Measurements from ENCODE around the gene SNRK. TPM values are rescaled to one million over a fixed set of nuclear protein-coding genes. Genes with fewer than 3 reads are reported as not detected.

Gene SNRK
- total RNA-seq, 1 experiment from 2014 or later = 12.7 TPM

GRCh38 chr3:43268636-43269035, 17.7 kb upstream of the SNRK start (continued):
- TF ChIP-seq ZBTB33 (IDR thresholded peaks at IDR 0.05; ENCODE audit: extremely low read depth, insufficient replicate concordance, low read length) (no peak), EZH2 (IDR thresholded peaks at IDR 0.05) (no peak), SIN3A (IDR thresholded peaks at IDR 0.05; ENCODE audit: low read depth) (no peak), RAD21 (IDR thresholded peaks at IDR 0.05; ENCODE audit: low read depth) (no peak)
- TF ChIP-seq, protein P1, sequence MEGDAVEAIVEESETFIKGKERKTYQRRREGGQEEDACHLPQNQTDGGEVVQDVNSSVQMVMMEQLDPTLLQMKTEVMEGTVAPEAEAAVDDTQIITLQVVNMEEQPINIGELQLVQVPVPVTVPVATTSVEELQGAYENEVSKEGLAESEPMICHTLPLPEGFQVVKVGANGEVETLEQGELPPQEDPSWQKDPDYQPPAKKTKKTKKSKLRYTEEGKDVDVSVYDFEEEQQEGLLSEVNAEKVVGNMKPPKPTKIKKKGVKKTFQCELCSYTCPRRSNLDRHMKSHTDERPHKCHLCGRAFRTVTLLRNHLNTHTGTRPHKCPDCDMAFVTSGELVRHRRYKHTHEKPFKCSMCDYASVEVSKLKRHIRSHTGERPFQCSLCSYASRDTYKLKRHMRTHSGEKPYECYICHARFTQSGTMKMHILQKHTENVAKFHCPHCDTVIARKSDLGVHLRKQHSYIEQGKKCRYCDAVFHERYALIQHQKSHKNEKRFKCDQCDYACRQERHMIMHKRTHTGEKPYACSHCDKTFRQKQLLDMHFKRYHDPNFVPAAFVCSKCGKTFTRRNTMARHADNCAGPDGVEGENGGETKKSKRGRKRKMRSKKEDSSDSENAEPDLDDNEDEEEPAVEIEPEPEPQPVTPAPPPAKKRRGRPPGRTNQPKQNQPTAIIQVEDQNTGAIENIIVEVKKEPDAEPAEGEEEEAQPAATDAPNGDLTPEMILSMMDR (IDR thresholded peaks at IDR 0.05 in 2 of 3, conservative IDR thresholded peaks at IDR 0.05 in 1 of 3; ENCODE audit: borderline replicate concordance in 1 of 3, insufficient read depth in 1 of 3, low read depth in 2 of 3, low read length in 2 of 3) = no peak

- intact Hi-C loops (cut with micrococcal nuclease) = no loop called here
- no peaks in the 10 kb centered on the region for H3K4me1 ChIP-seq (ENCODE audit: control insufficient read depth in 1 of 2, insufficient read depth in 2 of 2, low read length in 2 of 2)
- no peaks in the 10 kb centered on the region for H3K27me3 ChIP-seq (ENCODE audit: insufficient read depth, low read length)
- no peak overlapping the region for H3K4me3 ChIP-seq (replicated peaks in 1 of 2; ENCODE audit: low read depth in 1 of 2, low read length in 2 of 2)
- no peak overlapping the region for H2AFZ ChIP-seq (ENCODE audit: low read depth, low read length, poor library complexity, severe bottlenecking)
- ChIA-PET POLR2A (no interaction called here), RAD21 (ENCODE audit: low non-redundant PET in 1 of 2, low total read pairs in 2 of 2, uncharacterized antibody in 2 of 2, unreplicated experiment in 2 of 2) (no interaction called here), CTCF (no interaction called here)
- DNase-seq (ENCODE audit: low read depth, low spot score) (no peak), ATAC-seq (no peak)
- no peak for TF ChIP-seq SP1 (IDR thresholded peaks at IDR 0.05; ENCODE audit: low read depth)
- H3K4me2 ChIP-seq (ENCODE audit: low read length) = no peak overlapping the region
- no peaks in the 10 kb centered on the region for H3K9me3 ChIP-seq (ENCODE audit: control insufficient read depth in 1 of 2, insufficient read depth in 1 of 2, low read depth in 1 of 2, low read length in 2 of 2)
- no TSS peak for BruUV-seq (replicated peaks)
- H3K36me3 ChIP-seq (ENCODE audit: control insufficient read depth in 1 of 2, insufficient read depth in 2 of 2, low read length in 2 of 2) = no peaks in the 10 kb centered on the region
- no peak overlapping the region for H3K9ac ChIP-seq (ENCODE audit: low read length)
- no peaks in the 10 kb centered on the region for H3K79me2 ChIP-seq (ENCODE audit: insufficient read depth, low read length)
- H4K20me1 ChIP-seq (ENCODE audit: insufficient read depth) = no peaks in the 10 kb centered on the region
- H3K9me2 ChIP-seq (ENCODE audit: insufficient read depth) = no peaks in the 10 kb centered on the region
- H3K27ac ChIP-seq (ENCODE audit: low read depth, low read length) = no peak overlapping the region
These were observed 16.3 kb upstream of the SNRK start for GRCh38 chr3:43270078-43270477.

Data from HCT116 (cell line).